ENCODE data around the gene MAN1C1.

Gene MAN1C1

DNA sequence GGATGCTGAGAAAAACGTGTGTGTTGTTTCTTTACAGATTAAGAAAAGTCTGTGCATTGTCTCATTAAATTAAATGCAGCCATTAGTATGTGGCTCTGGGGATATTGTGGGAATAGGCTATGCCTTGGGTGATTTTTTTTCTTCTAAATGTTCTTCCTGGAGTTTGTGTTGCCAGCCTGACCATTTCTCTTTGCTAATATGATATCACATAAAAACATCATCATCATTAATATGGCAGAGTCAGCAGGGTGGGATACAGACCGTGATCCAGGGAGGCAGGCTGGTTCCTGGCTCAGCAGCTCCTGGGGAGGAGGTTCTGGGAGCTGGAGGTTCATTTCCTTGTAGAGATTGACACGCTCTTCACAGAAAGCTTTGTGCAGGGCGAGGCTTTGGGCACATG lies 122.8 kb downstream of the MAN1C1 start:
- no peaks in the 10 kb centered on the region for H3K27me3 ChIP-seq (ENCODE audit: control insufficient read depth, insufficient read depth, low read length)
- no peak overlapping the region for H3K27ac ChIP-seq
- H3K4me2 ChIP-seq (ENCODE audit: low read length): no peak overlapping the region
- no peak overlapping the region for H3K9ac ChIP-seq
- no peaks in the 10 kb centered on the region for H3K36me3 ChIP-seq (ENCODE audit: control insufficient read depth, insufficient read depth, low read length)
- H3K4me1 ChIP-seq: peaks cover 26% of the 10 kb centered on the region
- H3K9me3 ChIP-seq (ENCODE audit: control insufficient read depth, low read length): no peaks in the 10 kb centered on the region
- no peak overlapping the region for H2AFZ ChIP-seq
- no peaks in the 10 kb centered on the region for H3K79me2 ChIP-seq
- TF ChIP-seq, protein P1, sequence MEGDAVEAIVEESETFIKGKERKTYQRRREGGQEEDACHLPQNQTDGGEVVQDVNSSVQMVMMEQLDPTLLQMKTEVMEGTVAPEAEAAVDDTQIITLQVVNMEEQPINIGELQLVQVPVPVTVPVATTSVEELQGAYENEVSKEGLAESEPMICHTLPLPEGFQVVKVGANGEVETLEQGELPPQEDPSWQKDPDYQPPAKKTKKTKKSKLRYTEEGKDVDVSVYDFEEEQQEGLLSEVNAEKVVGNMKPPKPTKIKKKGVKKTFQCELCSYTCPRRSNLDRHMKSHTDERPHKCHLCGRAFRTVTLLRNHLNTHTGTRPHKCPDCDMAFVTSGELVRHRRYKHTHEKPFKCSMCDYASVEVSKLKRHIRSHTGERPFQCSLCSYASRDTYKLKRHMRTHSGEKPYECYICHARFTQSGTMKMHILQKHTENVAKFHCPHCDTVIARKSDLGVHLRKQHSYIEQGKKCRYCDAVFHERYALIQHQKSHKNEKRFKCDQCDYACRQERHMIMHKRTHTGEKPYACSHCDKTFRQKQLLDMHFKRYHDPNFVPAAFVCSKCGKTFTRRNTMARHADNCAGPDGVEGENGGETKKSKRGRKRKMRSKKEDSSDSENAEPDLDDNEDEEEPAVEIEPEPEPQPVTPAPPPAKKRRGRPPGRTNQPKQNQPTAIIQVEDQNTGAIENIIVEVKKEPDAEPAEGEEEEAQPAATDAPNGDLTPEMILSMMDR (IDR thresholded peaks at IDR 0.05): no peak
- no peak overlapping the region for H3K4me3 ChIP-seq (ENCODE audit: low read depth, low read length)

DNA sequence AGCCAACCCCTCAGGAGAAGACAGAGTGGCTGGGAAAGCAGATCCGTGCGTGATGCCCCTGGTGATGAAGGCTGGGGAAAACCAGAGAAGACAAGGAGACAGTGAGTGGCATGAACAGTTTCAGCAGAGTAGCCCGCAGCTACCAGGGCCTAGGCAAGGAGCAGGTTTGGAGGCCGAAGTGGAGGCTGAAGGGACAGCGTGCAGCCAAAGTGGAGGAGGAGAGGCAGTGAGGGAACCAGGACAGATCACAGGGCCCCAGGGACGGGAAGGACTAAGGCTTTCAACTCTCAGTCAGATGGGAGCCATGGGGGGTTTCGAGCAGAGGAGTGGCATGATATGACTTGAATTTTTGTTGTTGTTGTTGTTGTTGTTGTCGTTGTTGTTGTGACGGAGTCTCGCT lies 123.5 kb downstream of the MAN1C1 start:
- Histone ChIP-seq H3K27ac (no peak overlapping the region), H3K9ac (no peak overlapping the region), H3K4me1 (peaks cover 28% of the 10 kb centered on the region), H3K79me2 (no peaks in the 10 kb centered on the region), H2AFZ (no peak overlapping the region), H3K36me3 (ENCODE audit: control insufficient read depth, insufficient read depth, low read length) (no peaks in the 10 kb centered on the region), H3K27me3 (ENCODE audit: control insufficient read depth, insufficient read depth, low read length) (no peaks in the 10 kb centered on the region), H3K9me3 (ENCODE audit: control insufficient read depth, low read length) (no peaks in the 10 kb centered on the region), H3K4me3 (ENCODE audit: low read depth, low read length) (no peak overlapping the region), H3K4me2 (ENCODE audit: low read length) (no peak overlapping the region)
- TF ChIP-seq, protein P1 (IDR thresholded peaks at IDR 0.05): no peak

DNA sequence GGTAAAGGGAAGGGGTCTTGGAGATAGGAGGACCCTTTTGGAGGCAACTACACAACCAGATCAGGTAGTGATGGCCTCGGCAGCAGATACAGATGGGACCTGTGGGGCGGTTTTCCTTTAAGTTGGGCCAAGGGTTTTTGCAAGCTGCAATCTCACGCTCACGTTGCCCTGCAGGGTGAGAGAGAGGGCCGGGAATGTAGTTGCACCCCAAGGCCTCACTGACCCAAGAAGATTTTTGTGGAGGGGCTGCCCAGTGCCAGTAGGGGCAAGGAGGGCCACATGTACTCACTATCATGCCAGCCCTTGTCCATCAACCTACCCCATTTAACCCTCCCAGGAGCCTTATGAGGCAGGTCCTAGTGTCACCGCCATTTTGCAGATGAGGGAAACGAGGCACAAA lies 125.7 kb downstream of the MAN1C1 start:
- Histone ChIP-seq H3K79me2 (no peaks in the 10 kb centered on the region), H3K9ac (no peak overlapping the region), H3K36me3 (ENCODE audit: control insufficient read depth, insufficient read depth, low read length) (no peaks in the 10 kb centered on the region), H3K9me3 (ENCODE audit: control insufficient read depth, low read length) (no peaks in the 10 kb centered on the region), H3K4me3 (ENCODE audit: low read depth, low read length) (no peak overlapping the region), H3K4me2 (ENCODE audit: low read length) (no peak overlapping the region), H3K4me1 (peaks cover 17% of the 10 kb centered on the region), H2AFZ (no peak overlapping the region), H3K27me3 (ENCODE audit: control insufficient read depth, insufficient read depth, low read length) (no peaks in the 10 kb centered on the region), H3K27ac (no peak overlapping the region)
- TF ChIP-seq, protein P1 (IDR thresholded peaks at IDR 0.05): no peak

DNA sequence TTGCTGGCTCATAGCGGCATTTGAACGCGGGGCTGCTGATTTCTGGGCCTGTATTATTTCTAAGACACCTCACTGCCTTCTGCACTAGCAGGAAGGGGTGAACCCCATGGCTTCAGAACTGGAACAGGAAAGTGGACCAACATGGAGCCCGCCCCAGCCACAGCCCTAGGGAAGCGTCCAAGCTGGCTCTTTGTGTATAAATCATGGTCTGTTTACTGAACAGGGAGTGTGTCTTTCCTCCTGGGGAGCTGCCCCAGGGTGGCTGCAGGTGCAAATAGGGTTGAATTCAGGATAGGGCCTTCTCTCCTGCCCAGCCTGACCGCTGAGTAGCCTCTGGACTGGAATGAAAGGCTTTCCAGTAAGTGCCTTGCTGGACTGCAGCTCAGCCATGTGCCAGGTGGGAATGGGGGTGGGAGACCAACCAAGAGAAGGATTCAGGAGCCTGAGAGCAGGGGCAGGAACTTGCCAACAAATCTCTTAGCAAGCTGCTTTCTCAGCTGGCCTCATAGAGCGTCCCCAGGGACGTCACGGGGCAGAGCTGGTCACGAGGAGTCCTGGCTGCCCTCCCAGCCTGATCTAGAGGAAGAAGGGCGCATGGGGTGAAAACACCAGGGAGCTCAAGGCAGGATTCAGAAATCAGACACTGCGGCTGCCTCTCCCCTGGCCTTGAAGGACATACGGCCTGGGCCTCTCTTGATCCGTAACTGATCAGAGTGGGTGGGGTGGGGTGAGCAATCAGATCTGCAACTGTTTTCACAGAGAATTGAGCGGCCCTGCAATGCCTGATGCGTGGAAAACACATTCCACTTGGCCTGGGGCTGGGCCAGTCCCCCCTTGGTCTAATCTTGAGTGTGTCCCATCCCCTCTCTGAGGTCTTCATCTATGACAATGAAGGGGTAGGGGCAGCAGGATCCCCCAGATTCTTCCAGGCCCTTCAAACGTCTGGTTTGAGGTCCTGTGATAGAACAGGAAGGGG lies 126.9 kb downstream of the MAN1C1 start:
- no peak overlapping the region for H3K9ac ChIP-seq
- H3K4me3 ChIP-seq (ENCODE audit: low read depth, low read length): peak overlapping the region; percentile 23
- H3K9me3 ChIP-seq (ENCODE audit: control insufficient read depth, low read length): no peaks in the 10 kb centered on the region
- H3K4me2 ChIP-seq (ENCODE audit: low read length): peak overlapping the region; percentile 61
- no peaks in the 10 kb centered on the region for H3K79me2 ChIP-seq
- H2AFZ ChIP-seq: peak overlapping the region; percentile 70
- H3K4me1 ChIP-seq: peaks cover 16% of the 10 kb centered on the region
- TF ChIP-seq, protein P1 (IDR thresholded peaks at IDR 0.05): no peak
- no peaks in the 10 kb centered on the region for H3K27me3 ChIP-seq (ENCODE audit: control insufficient read depth, insufficient read depth, low read length)
- peak overlapping the region; percentile 90 for H3K27ac ChIP-seq
- no peaks in the 10 kb centered on the region for H3K36me3 ChIP-seq (ENCODE audit: control insufficient read depth, insufficient read depth, low read length)

Measured in parathyroid adenoma (tissue), 2 donors.